ENCODE data around the gene ARHGEF25.
"Not testable (repeated sequence)": the region's sequence is repeated elsewhere in the genome, so short reads cannot be mapped to it uniquely, and the experiment has no call there.

Gene ARHGEF25

GRCh38 chr12:57611108-57611826 is at the start of gene ARHGEF25:
TSS of gene ARHGEF25 (plus strand) at chr12:57611435. CDS start at chr12:57611895, 460 bp downstream.
- Mint-ChIP-seq H3K27ac (no peak within 1 kb of the TSS), H3K36me3 (no peaks in the 10 kb centered on the region), H3K4me1 (peaks cover 44% of the 10 kb centered on the region), H3K9me3 (no peaks in the 10 kb centered on the region), H3K4me3 (peak within 1 kb of the TSS; percentile 65), H3K27me3 (peaks cover 65% of the 10 kb centered on the region)
- peak; percentile 22 for ATAC-seq

GRCh38 chr12:57563358-57563757 is 47.9 kb upstream of the ARHGEF25 start:
- Mint-ChIP-seq H3K9me3 (no peaks in the 10 kb centered on the region), H3K27ac (no peak overlapping the region), H3K36me3 (no peaks in the 10 kb centered on the region), H3K27me3 (peaks cover 33% of the 10 kb centered on the region), H3K4me1 (no peaks in the 10 kb centered on the region), H3K4me3 (no peak overlapping the region)
- no peak for ATAC-seq

GRCh38 chr12:57564178-57564740 is 47.0 kb upstream of the ARHGEF25 start:
- Mint-ChIP-seq H3K27ac (no peak overlapping the region), H3K9me3 (no peaks in the 10 kb centered on the region), H3K4me3 (no peak overlapping the region), H3K4me1 (no peaks in the 10 kb centered on the region), H3K36me3 (no peaks in the 10 kb centered on the region), H3K27me3 (peaks cover 42% of the 10 kb centered on the region)
- ATAC-seq: no peak

GRCh38 chr12:57568838-57569237 is 42.4 kb upstream of the ARHGEF25 start:
- H3K4me3 Mint-ChIP-seq: no peak overlapping the region
- H3K4me1 Mint-ChIP-seq: no peaks in the 10 kb centered on the region
- H3K27me3 Mint-ChIP-seq: peaks cover 33% of the 10 kb centered on the region
- H3K9me3 Mint-ChIP-seq: no peaks in the 10 kb centered on the region
- no peak for ATAC-seq
- H3K27ac Mint-ChIP-seq: no peak overlapping the region
- no peaks in the 10 kb centered on the region for H3K36me3 Mint-ChIP-seq

DNA sequence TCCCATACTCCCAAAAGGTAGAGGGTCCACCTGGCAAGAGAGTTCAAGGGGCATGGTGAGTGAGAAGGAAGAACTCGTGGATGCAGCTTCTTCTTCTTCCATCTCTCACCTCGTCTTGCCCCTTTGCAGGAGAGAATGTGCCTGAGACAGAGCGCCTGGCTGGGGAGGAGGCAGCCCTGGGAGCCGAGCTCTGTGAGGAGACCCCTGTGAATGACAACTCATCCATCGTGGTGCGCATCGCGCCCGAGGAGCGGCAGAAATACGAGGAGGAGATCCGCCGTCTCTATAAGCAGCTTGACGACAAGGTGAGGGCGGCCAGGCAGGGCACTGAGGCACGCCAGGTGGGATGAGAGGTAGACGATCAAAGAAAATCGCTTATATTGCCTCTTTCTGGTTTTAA is 41.4 kb upstream of the ARHGEF25 start:
- H3K27me3 Mint-ChIP-seq: peaks cover 23% of the 10 kb centered on the region

GRCh38 chr12:57570438-57570837 is 40.8 kb upstream of the ARHGEF25 start:
- peaks cover 18% of the 10 kb centered on the region for H3K27me3 Mint-ChIP-seq
- not testable (repeated sequence) for ATAC-seq, H3K36me3 Mint-ChIP-seq, H3K4me3 Mint-ChIP-seq, H3K4me1 Mint-ChIP-seq, H3K27ac Mint-ChIP-seq, H3K9me3 Mint-ChIP-seq

More for the DNA sequence above, 41.4 kb upstream of the ARHGEF25 start:
- ATAC-seq: no peak
- H3K27ac Mint-ChIP-seq: no peak overlapping the region
- H3K36me3 Mint-ChIP-seq: no peaks in the 10 kb centered on the region
- H3K4me1 Mint-ChIP-seq: no peaks in the 10 kb centered on the region
- no peaks in the 10 kb centered on the region for H3K9me3 Mint-ChIP-seq
- H3K4me3 Mint-ChIP-seq: no peak overlapping the region

DNA sequence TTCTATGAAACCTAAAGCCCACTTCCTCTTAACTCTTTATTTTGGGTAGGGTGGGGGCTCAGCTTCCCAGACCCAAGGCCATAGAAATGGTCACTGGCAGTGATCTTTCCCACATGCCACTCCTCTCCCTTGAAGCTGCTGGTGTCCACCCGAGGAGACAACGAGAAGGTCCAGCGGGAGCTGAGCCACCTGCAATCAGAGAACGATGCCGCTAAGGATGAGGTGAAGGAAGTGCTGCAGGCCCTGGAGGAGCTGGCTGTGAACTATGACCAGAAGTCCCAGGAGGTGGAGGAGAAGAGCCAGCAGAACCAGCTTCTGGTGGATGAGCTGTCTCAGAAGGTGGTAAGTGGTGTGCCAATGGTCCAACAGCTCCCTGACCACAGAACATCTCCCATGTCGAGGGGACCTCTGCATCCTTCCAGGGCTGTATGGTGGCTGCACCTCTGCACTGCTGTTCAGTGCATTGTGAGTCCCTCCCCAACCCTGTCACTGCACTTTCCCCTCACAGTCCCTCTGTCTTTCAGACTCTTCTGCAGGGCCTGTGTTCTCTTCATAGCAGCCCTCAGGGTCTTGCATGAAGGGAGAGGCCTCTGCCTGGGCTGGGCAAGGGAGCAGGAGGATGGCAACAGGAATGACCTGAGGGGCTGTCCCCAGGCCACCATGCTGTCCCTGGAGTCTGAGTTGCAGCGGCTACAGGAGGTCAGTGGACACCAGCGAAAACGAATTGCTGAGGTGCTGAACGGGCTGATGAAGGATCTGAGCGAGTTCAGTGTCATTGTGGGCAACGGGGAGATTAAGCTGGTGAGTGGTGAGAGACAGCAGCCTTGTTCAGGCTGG is 39.1 kb upstream of the ARHGEF25 start:
- Mint-ChIP-seq H3K9me3 (no peaks in the 10 kb centered on the region), H3K4me3 (no peak overlapping the region), H3K27me3 (peaks cover 18% of the 10 kb centered on the region), H3K4me1 (no peaks in the 10 kb centered on the region), H3K27ac (no peak overlapping the region), H3K36me3 (no peaks in the 10 kb centered on the region)
- ATAC-seq: no peak

GRCh38 chr12:57574795-57575194 is 36.4 kb upstream of the ARHGEF25 start:
- no peak for ATAC-seq
- H3K36me3 Mint-ChIP-seq: no peaks in the 10 kb centered on the region

DNA sequence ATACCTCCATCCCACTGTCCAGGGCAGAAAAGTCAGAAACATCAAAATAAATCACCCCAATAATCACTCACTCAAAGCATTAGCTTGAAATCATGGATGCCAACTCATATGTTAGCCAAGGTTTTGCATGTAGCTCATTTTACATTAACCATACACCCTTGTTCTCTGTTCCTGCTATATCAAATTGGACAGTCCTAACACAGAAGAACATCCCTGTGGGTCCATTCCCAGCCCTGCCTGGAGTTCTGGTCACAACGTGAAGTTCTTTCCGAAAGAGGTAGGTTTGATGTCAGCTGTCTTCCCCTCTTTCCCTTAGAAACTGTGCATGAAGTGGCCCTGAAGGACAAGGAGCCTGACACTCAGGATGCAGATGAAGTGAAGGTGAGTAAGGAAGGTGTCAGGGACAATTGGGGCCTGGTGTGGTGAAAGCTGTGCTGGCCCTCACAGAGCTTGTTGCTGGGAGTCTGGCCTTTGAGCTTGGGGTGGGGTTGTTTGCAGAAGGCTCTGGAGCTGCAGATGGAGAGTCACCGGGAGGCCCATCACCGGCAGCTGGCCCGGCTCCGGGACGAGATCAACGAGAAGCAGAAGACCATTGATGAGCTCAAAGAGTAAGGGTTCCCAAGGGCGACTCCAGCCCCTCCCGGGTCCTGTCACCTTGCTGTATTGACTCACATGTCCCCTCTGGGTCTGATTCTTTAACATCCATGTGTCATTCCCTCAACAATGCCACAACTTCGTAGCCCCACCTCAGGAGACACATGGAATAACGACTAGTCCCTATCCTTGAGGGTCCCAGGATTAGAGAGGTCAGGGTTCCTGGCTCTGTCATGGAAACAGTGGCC is 35.2 kb upstream of the ARHGEF25 start:
- peaks cover 8% of the 10 kb centered on the region for H3K27me3 Mint-ChIP-seq
- ATAC-seq: no peak
- no peaks in the 10 kb centered on the region for H3K9me3 Mint-ChIP-seq
- H3K4me3 Mint-ChIP-seq: no peak overlapping the region
- H3K27ac Mint-ChIP-seq: no peak overlapping the region
- no peaks in the 10 kb centered on the region for H3K4me1 Mint-ChIP-seq
- H3K36me3 Mint-ChIP-seq: no peaks in the 10 kb centered on the region

More at GRCh38 chr12:57574795-57575194, 36.4 kb upstream of the ARHGEF25 start:
- no peaks in the 10 kb centered on the region for H3K4me1 Mint-ChIP-seq
- no peaks in the 10 kb centered on the region for H3K9me3 Mint-ChIP-seq
- H3K4me3 Mint-ChIP-seq: no peak overlapping the region
- H3K27ac Mint-ChIP-seq: no peak overlapping the region
- peaks cover 2% of the 10 kb centered on the region for H3K27me3 Mint-ChIP-seq

DNA sequence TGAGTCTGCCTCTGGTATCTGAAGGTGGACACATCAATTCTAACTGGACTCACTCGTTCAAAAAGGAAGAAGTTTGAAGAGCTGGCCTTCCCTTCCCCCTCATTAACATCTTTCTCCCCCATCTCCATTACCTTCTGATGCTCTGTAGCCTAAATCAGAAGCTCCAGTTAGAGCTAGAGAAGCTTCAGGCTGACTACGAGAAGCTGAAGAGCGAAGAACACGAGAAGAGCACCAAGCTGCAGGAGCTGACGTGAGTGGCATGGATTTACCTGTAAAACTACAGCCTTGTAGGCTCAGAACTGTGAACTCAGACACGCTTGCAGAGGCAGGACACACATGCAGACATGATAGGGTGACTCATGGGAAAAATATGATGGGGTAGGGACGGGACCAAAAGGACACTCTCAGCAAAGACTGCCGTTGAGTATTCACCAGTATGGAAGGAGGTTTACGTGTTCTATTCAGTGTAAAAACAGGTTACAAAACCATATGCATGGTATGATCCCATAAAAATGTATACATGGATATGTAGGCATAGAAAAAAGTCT is 34.5 kb upstream of the ARHGEF25 start:
- Mint-ChIP-seq H3K9me3 (no peaks in the 10 kb centered on the region), H3K4me1 (no peaks in the 10 kb centered on the region), H3K27me3 (peaks cover 14% of the 10 kb centered on the region), H3K4me3 (no peak overlapping the region), H3K27ac (no peak overlapping the region), H3K36me3 (no peaks in the 10 kb centered on the region)
- ATAC-seq: no peak

- no peak for ATAC-seq
- H3K27ac Mint-ChIP-seq: no peak overlapping the region
- no peaks in the 10 kb centered on the region for H3K9me3 Mint-ChIP-seq
- no peak overlapping the region for H3K4me3 Mint-ChIP-seq
- H3K27me3 Mint-ChIP-seq: peaks cover 20% of the 10 kb centered on the region
- peaks cover 3% of the 10 kb centered on the region for H3K4me1 Mint-ChIP-seq
- no peaks in the 10 kb centered on the region for H3K36me3 Mint-ChIP-seq
These were observed 33.1 kb upstream of the ARHGEF25 start for GRCh38 chr12:57577981-57578758.

- peaks cover 7% of the 10 kb centered on the region for H3K4me1 Mint-ChIP-seq
- H3K27ac Mint-ChIP-seq: no peak overlapping the region
- peaks cover 25% of the 10 kb centered on the region for H3K27me3 Mint-ChIP-seq
- no peak overlapping the region for H3K4me3 Mint-ChIP-seq
- H3K9me3 Mint-ChIP-seq: no peaks in the 10 kb centered on the region
- H3K36me3 Mint-ChIP-seq: no peaks in the 10 kb centered on the region
- ATAC-seq: no peak
These were observed 32.2 kb upstream of the ARHGEF25 start for GRCh38 chr12:57579011-57579410.

DNA sequence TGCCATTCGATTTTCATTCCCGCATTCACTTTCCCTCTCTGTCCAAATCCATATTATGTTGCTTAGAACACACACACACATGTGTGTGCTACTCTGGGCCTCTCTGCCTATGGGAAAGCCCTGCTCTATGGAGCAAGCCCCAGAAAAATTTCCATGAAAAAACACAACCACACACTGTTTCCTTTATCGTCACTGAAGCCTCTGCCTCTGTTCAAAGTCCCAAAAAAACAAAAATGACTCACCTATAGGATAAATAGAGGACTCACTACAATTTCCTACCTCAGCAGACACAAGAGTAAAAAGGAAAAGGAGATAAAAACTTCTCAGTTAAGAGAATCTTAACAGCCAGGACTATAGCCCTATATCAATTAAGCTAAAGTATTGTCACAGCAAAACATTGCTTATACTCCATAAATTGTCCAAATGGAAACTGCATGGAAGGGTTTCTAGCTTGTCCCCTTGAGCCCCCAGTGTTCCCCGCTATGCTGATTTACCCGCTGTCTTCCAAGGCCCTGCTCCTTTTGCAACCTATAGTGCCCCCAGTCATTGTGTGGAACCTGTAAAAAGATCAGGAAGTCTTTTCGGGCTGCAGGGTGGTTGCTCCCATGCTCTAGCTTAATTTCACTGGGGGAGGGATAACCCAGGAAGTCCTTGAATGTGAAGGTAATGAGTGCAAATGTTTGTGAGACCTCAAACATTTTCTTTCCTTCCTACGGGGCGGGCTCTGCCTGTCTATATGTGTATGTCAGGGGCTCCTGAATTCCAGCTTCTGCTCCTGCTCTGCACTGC is 31.4 kb upstream of the ARHGEF25 start:
- no peaks in the 10 kb centered on the region for H3K36me3 Mint-ChIP-seq
- H3K4me1 Mint-ChIP-seq: peaks cover 7% of the 10 kb centered on the region
- peaks cover 25% of the 10 kb centered on the region for H3K27me3 Mint-ChIP-seq
- no peak overlapping the region for H3K27ac Mint-ChIP-seq
- no peaks in the 10 kb centered on the region for H3K9me3 Mint-ChIP-seq
- no peak overlapping the region for H3K4me3 Mint-ChIP-seq
- no peak for ATAC-seq
